CD4-positive, alpha-beta T cell treated with Interleukin-12 subunit alpha and Interleukin-12 subunit beta, for 1 hour (primary cell): Measurements from ENCODE around the gene MOB2.

Source experiments
- DNase-seq: peaks from one replicate; pipeline ENCODE4 v3.0.0-alpha.2; 2020

The MOB2 gene

DNA sequence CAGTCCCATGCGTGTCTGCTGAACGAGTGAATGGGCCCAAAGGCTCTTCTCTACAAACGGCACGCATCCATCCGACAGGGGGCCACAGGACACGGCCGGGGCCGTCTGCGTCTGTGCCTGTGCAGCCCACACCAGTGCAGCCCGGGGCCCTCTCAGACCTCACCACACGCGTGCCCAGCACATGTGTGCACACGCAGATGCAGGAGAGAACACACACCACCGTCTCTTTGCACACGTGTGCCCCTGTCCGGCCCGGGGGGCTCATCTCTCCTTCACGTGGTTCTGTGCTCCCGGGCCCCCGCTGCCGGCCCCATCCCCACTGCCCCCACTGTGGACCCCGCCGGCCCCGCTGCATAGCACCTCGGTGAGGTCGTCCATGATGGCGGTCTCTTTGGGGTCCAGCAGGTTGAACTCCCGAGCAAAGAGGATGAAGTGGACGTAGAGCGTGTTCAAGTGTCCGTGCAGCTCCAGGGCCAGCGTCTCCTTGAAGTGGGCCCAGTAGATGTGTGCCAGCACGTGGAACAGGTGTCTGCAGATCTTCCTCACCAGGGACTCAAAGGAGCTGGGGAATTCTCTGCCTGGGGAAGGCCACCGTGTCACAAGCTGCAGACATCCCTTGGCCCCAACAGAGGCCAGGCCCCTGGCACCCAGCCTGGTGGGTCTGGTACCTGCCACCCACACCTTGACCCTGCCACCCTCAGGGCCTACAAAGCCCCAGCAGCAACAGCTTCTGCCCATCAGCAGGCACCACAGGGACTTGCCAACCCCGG is 16.5 kb downstream of the MOB2 start:
- no peak for DNase-seq

DNA sequence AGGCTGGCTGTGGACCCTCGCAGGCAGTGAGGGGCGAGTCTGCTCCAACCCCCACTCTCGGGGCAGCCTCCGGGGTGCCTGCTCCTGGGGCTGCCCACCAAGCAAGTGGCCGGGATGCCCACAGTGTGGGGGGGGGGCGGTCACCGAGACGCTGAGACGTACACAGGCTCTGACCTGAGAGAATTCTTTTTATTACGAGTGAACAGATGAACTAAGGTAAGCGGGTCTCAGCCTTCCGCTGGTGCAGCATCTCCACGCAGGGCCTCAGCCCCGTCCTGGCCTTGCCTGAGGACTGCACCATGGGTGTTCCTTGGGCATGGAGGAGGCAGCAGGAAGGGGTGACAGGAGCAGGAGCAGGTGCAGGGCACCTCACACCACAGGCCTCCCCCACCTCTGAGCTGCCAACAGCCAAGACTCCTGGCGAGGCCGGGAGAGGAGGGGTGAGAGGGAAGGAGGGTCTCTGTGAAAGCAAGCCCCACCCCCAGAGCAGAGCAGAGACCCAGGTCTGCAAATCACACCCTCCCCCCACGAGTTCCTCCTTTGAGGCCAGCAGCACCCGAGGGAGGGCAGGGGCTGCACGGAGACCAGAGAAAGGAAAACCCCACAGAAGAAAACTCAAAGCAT is 17.2 kb downstream of the MOB2 start:
- DNase-seq = no peak

DNA sequence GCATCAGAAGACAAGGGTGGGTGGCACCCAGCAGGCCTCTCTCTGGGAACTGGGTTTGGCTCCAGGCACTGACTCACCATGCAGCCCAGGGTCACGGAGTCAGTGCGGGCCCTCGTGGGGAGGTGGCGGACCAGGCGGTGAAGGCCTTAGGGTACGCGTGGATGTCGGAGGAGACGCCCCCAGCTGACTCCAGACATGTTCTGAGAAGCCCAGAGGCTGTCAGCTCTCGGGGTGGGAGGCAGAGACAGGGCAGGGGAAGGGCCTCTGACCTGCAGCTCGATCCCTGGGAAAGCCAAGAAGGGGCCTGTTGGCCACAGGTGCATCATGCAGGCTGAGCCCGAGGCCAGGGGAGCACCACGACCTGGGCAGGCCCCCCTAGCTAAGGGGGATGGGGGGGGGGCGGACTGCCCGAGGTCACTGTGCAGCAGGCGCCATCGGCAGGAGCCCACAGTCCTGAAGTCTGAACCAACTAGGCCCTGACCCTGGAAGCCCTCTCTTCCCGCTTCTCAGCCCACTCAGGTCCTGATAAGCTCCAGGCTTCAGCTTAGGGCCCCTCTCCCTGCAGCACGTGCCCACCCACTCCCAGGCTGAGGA is 18.0 kb downstream of the MOB2 start:
- no peak for DNase-seq

DNA sequence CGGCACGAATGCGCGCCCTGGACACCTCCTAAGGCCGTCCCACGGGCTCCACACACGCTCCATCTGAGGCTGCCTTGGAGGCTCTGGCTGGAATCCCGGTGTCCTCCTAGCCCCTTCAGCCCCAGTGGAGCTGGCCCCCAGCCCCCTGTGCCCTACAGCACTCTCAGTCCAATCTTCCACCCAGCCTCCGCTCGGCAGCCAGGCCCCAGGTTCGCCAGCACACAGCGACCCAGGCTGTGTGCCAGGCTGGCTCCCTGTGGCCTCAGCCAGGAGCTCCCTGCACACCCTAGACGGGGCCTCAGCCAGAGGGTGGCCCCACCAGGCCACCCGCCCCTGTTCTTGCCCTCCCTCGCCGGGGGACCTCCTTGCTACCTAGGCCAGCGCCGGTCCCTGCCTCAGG is 18.6 kb downstream of the MOB2 start:
- no peak for DNase-seq

DNA sequence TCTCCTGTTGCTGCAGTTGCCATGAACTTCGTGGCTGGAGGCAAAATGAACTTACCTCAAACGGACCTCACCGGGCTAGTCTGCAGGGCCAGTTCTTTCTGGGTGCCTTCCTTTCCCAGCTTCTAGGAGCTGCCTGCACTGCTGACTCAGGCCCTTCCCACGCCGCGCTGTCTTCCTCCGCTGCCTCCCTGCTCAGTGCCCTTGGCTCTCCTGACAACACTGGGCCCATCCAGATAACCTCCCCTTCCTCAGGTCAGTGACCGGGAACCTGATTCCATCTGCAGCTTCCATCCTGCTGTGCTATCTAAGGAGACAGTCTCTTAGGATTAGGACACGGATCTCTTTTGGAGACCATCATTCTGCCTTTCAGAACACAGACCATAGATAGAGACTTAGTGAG is 19.3 kb downstream of the MOB2 start:
- no peak for DNase-seq

DNA sequence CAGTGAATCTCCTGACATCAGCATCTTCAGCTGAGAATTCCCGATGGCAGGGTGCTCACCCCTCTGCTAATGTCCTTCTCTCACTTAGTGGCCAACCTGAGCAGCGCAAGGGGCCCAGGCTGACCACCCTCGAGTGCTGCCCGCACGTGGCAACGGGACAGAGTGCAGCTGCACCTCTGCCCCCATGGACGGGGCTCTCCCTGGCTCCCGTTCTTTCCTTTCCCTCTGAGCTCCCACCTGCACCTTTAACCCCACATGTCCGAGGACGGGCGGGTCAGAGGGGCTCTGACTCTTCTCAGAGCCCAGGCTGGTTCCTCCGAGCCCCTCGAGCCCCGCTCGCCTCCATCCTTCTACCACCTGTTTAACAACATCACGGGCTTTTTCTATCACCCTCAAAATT is 19.8 kb downstream of the MOB2 start:
- no peak for DNase-seq

DNA sequence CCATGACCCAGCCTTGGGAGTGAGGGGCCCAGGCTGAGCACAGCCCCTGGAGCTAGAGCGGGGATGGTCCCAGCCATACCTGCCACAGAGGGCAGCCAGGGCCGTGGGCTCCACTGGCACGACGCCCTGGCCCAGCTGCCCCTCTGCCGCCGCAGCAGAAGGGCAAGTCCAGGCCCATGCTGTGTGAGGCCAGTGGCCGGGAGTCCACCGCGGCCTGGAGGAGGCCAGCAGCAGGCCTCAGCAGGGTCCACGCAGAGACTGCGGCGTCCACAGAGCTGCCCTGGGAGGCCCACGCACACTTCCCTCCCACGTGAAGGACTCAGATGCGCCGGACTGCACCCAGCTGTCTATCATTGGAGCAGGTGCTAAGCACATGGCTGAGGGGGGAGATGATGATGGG is 23.5 kb downstream of the MOB2 start:
- DNase-seq = no peak

DNA sequence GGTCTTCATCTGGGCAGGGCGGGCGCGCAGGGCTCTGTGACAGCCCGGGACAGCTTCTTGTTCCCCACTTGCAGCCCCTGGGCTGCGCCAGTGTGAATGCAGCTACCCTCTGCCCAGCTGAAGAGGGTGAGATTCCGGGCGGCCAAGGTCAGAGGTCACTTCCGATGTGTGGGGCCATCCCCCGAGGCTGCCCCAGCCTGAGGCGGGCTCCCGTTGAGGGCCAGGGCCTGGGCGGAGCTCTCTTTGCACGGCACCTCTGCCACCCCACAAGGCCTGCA is 23.9 kb downstream of the MOB2 start:
- DNase-seq = no peak

DNA sequence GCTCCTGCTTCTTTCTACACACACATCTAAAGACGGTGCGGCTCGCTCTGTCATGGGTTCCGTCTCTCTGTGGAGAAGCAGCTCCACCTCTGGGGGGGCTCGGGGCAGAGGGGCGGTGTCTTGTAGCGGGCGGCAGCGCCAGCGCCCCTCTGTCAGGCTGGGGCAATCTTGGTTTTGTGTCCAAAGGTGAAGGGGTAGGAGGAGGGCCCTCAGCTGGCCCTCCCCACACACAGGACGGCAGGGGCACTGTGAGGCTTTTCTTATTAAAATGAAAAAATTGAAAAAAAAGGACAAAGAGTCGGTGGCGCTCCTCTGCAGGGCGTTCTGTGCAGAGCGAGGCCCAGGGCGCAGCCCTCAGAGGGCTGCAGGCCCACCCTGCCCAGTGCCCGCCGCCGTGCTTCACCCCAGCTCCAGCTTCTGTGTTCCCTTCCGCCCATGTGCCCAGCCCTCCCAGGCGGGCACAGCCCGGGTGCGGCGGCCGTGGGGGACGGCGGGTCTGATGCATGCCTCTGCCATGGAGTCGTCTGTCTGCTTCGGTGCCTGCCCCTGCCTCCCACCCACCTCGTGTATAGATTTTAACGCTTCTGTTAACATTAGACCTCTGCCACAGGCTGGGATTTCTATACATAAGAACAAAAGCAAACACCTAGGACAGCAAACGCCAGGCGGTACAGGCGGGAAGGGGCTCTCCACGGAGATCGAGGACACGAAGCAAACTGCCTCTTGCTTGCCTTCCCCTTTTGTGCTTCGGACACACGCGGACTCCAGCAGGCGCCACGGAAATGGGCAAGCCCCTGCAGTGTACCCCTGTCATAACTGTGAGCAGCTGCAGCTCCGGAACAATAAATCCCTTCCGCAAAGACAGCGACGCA is 24.5 kb downstream of the MOB2 start:
- DNase-seq = no peak

DNA sequence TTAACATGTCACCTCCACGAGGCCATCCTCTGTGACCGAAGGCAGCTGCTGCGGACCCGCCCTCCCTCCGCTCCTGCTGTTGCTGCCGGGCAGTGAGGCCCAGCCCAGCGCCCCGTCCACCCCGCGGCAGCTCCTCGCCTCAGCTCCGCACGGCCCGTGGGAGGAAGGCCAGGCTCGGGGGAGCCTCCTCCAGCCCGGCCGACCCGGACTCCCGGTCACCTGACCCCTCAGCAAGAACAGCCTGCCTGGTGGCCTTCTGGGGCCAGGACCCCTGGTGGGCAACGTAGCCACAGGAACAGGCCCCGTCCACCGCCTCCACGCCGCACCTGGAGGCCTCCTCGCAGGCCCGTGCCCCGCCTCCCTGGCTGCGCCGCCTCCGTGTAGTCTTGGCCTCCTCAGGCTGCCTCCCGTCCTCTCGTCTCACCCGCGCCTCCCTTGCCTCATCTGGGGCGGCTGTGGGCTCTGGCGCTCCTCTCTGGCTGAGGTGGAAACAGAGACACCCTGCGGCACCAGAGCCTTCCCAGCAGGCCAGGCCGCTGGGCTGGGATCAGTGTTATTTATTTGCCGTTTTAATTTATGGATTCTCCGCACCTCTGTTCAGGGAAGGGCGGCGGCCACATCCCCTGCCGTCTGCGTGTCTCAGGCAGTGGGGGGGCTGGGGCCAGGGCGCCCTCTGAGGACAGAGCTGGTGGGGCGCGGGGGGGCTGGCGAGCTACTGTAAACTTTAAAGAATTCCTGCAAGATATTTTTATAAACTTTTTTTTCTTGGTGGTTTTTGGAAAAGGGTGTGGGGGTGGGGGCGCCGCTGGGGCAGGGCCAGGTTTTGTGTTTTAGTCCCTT is 25.4 kb downstream of the MOB2 start:
- no peak for DNase-seq

DNA sequence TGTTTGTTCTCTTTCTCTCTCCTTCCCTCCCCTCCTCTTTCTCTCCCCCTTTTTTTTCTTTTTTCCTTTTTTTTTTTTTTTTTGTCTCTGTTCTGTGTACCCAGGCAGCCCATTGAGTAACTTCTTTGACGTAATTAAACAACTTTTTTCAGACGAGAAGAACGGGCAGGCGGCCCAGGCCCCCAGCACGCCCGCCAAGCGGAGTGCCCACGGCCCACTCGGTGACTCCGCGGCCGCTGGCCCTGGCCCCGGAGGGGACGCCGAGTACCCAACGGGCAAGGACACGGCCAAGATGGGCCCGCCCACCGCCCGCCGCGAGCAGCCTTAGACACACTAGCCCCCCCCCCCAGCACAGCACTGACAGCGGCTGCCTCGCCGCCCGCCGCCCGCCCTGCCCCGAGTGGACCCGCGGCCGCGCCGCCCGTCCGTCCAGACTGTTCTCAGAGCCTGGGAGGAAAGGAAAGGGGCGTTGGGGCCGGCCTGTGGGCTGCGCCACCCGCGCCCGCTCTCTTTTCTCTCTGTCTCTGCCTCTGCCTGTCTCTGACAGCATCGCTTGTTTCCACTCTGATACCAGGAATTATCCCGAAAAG is 26.1 kb downstream of the MOB2 start:
- no peak for DNase-seq

DNA sequence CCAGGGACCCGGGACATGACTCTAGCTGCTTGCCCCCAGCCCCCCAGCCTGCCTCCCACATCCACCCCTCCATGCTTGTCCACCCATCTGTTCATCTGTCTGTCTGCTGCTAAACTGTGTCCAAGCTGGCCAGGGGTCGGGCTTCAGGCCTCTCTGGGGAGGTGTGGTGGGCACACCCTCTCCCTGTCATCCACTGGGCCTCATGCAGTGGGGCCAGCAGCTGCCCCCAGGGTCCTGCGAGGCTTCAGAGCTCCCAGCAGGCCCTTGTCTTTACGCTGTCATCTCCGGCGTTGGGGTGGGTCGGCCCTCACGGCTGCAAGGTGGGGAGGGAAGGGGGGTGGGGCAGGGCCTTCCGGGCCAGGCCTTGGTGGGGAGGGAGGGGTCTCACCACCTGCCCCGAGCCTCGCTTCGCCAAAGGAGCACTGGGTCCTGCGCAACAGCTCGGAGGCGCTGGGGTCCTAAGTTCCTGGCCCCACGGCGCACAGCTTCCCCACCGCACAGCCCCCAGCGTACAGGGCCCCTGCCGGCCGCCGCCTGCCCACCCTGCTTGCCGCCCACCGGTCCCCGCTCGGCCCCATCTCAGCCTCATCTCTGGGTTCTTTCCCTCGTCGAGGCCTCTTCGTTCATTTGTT is 26.7 kb downstream of the MOB2 start:
- no peak for DNase-seq

DNA sequence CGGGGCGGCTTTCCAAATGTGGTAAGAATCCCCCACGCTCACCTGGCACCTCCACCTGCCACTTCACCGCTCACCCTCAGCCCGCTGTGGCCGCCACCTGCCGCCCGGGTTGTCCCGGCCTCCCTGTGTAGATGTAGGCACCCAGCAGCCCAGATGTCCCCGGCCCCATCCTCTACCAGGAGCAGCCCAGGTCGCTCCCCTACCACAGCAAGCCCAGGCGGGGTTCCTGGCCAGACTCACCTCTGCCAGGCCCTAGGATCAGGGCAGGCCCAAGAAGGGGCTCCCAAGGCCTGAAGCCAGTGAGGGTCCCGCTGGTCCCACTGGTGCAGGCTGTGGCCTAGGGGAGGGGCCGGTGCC is 27.4 kb downstream of the MOB2 start:
- no peak for DNase-seq

DNA sequence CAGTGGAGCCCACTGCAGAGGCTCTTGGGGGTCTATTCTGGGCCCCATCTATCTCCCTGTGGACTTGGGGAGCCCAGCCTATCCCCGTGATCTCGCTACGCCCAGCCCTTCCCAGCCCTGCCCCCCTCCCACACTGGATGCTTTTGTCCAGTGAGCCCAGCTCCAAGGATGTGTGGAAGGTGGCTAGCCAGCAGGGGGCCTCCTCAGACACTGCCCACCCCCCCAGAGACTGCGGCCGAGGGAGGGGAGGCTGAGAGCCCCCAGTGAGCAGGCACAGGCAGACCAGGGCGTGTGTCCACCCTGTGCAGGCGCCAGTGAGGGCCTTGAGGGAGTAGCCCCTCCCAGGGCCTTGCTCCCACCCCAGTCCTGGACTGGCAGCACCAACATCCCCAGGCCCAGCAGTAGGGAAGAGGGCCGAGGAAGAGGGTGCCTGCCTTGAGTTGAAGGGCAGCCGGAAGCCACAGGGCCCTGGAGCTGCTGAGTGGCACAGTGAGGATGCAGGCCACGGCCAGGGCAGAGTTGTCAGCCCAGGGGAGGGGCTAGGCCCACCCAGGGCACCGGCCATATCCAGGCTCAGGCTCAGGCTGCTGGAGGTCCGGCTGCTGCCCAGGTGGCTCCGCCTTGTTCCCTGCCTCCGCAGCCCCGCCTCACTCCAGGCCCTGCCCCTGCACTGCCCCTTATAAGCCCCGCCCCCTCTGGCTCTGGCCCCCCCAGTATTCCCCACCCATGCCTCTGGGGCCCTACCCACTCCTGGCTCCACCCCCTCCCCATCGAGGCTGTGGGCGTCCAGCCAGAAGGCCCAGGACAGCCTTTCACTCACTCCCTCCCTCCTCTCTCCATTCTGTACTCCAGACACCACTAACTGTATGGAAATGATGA is 28.0 kb downstream of the MOB2 start:
- DNase-seq = no peak

DNA sequence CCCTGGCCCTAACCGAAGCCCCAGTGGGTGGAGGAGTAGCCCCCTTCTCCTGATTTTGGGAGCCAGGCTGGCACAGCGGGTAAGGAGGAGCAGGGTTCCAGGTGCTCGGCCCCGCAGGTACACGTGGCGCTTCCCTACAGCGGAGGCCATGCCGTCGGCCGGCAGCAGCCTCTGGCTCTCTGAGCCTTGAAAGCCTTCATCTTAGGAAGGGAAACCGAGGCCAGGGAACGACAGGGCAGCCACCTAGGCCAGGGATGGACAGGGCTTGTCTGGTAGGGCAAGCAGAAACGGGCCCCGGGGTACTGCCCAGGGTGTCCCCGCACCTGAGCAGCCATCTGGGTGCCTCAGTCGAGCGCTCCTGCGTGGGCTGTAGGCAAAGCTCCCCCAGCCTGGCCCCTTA is 28.7 kb downstream of the MOB2 start:
- no peak for DNase-seq

DNA sequence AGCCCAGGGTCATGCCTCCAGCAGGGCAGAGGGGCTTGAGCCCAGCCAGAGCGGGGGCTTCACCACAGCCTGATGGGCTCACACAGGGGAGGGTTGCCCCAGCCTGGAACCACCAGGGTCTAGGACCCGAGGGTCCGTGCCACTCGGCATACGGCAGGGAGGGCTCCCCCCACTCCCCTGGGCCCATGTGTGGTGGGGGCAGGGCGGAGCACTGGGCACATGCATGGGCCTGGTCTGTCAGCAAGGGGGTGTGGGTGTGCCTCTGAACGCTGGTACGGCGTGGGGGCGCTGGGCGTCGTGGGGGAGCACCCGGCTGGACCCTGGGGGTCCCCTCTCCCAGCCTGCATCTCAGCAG is 29.3 kb downstream of the MOB2 start:
- DNase-seq = no peak

DNA sequence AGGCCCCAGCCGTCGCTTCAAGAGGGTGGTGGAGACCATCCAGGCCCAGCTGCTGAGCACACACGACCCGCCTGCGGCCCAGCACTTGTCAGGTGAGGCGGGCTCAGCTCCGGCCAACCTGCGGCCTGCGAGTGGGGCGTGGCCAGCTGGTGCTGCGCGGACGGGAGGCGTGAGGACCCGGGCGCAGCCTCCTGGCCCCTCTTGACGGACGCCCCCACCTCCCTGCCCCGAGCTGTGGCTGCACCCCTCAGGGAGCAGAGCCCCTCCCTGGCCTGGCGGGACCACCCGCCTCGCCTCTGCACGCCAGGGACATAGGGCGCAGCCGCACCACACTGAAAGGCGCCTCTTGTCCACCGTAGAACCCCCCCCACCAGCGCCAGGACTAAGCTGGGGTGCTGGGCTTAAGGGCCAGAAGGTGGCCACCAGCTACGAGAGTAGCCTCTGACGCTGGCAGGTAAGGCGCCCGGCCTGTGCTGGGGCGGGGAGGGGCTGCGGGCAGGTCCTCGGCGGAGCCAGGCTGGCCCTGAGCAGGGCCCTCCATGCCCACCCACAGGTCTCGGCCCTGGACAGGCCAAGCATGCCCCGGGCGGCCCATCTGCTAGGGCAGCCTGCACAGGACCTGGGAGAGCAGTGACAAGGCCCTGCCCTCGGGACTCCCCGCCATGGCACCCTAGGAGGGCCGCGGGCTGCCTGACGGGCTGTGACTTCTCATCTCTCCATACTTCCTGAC is 29.8 kb downstream of the MOB2 start:
- no peak for DNase-seq

DNA sequence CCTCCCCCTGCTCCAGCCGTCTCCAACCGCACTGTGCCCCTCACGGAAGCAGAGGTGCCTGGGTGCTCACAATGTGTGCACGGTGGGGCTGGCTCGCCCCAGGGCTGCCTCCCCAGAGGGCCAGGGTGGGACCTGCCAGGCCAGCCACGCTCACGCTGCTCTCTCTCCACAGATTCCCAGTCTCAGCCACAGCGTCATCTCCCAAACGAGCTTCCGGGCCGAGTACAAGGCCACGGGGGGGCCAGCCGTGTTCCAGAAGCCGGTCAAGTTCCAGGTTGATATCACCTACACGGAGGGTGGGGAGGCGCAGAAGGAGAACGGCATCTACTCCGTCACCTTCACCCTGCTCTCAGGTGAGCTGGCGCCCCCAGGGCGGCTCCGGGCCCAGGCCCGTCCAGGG is 30.4 kb downstream of the MOB2 start:
- DNase-seq = no peak

DNA sequence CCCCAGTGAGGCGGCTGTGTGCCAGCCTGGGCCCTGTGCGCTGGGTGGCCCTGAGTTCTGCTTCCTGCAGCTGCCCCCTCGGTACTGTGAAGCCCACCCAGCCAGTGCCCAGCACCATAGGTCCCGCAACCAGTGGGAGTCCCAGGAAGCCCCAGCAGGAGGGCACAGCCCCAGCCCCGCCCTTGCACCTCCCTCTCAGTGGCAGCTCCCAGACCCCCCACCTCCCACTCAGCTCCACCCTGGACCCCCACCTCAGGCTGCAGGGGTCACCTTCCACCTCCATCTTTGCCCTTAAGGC is 30.9 kb downstream of the MOB2 start:
- no peak for DNase-seq

DNA sequence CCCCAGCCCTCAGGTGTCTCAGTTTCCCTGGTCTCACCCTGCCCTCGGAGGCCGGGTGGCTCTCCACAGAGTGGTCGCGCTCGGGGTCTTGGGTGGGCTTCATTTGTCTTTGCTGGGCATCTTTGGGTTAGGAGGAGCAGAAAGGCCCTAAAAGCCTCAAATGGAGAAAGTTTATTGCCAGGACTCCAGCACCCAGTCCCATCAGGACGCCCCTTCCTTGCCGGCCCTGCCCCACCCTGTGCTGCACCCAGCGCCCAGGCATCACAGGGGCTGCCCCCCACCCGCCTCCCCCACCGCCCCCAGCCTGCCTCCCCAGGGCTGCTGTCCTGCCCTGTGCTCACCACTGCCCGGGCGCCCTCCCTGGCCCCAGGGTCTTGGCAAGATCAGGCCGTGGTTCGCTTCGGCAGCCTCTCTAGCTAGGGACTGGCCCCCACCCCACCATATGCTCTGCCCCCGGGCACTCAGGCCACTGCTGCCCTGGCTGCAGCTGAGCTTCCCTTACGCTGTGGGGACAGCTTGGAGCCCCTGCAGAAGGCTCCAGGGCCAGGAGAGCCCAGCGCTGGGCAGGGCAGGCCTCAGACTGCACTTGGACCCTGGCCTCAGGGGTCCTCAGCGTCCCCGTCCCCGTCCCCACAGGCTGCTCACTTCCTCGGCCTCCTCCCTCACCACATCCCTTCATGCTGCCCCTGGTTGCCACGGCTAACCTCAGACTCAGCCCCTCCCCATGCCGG is 31.4 kb downstream of the MOB2 start:
- no peak for DNase-seq
